HG02970 (cell line): ENCODE measurements around the gene FCER1A.
"Not testable (repeated sequence)": the region's sequence is repeated elsewhere in the genome, so short reads cannot be mapped to it uniquely, and the experiment has no call there.

ENCODE experiments used
- ATAC-seq: cut with Tn5 transposase; IDR thresholded peaks from one replicate; pipeline ENCODE4 v1.9.1; 2021; ENCODE audit warnings: mild to moderate bottlenecking, moderate library complexity, moderate number of reproducible peaks; ENCODE audit not compliant: unreplicated experiment, low FRiP score

FCER1A gene

GRCh38 chr1:159342761-159343425, 40.8 kb downstream of the FCER1A start:
- no peak for ATAC-seq

- not testable (repeated sequence) for ATAC-seq
Observed at GRCh38 chr1:159349374-159349773, 47.2 kb downstream of the FCER1A start.

- no peak for ATAC-seq
Observed at GRCh38 chr1:159352436-159352835, 50.3 kb downstream of the FCER1A start.
